ENCODE results near the gene PTH1R. TPM values are rescaled to one million over a fixed set of nuclear protein-coding genes. Genes with fewer than 3 reads are reported as not detected.

The PTH1R gene
- total RNA-seq, 4 donors from 2014 or later: 0.40 to 1.9 (median 1.5) TPM

DNA sequence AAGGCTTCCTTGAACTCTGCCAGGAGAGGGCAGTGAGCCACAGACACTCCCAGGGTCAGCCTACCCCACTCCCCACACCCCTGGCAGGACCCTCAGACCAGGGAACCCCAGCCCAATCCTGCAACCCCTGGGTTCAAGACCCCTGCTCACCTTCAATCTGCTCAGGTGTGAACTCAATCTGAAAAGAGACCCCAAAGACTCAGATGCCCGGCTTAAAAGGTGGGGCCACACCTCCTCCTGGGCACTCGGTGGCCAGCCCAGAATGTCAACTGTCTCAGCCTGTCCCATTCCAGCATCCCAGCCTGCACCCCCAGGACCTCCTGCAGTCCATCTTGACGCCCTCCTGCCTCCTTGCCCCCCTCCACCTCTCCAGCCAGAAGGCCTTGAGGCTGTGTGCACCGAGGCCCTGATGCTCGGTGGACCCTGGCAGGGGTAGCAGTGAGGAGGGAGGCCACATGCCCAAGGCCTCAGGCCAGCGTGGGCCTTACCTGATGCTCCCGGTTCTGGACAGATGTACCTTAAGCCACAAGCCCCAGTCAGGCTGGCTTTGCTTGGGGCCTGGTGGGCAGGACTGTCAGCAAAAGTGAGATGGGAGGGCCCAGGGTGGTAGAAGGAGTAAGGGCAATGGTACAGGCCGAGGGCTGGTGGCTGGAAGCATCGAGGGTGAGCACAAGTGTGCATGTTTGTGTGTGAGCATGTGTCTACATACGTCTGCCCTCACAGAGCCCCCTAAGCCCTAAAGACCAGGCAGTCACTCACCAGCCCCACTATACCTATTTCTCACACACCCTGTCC lies 16.5 kb upstream of the PTH1R start:
- H3K27me3 ChIP-seq: peaks cover 0 to 28% (median 0%) of the 10 kb centered on the region in 4 donors
- intact Hi-C loops (cut with DNase I): no loop called here
- no peaks in the 10 kb centered on the region for H3K9me3 ChIP-seq
- no peak for DNase-seq
- H3K36me3 ChIP-seq: no peaks in the 10 kb centered on the region
- TF ChIP-seq, protein P1, sequence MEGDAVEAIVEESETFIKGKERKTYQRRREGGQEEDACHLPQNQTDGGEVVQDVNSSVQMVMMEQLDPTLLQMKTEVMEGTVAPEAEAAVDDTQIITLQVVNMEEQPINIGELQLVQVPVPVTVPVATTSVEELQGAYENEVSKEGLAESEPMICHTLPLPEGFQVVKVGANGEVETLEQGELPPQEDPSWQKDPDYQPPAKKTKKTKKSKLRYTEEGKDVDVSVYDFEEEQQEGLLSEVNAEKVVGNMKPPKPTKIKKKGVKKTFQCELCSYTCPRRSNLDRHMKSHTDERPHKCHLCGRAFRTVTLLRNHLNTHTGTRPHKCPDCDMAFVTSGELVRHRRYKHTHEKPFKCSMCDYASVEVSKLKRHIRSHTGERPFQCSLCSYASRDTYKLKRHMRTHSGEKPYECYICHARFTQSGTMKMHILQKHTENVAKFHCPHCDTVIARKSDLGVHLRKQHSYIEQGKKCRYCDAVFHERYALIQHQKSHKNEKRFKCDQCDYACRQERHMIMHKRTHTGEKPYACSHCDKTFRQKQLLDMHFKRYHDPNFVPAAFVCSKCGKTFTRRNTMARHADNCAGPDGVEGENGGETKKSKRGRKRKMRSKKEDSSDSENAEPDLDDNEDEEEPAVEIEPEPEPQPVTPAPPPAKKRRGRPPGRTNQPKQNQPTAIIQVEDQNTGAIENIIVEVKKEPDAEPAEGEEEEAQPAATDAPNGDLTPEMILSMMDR (IDR thresholded peaks at IDR 0.05): no peak
- no peak for TF ChIP-seq POLR2A (IDR thresholded peaks at IDR 0.05)
- H3K27ac ChIP-seq: no peak overlapping the region
- H3K4me3 ChIP-seq: no peak overlapping the region
- H3K4me1 ChIP-seq: peaks cover 0 to 18% (median 6%) of the 10 kb centered on the region in 3 donors
- 60 to 88% methylated on average over 1 to 4 of the region's 10 CpGs for WGBS, 2 donors

GRCh38 chr3:46861605-46862368 lies 15.7 kb upstream of the PTH1R start:
- peaks cover 0 to 26% (median 7%) of the 10 kb centered on the region in 3 donors for H3K4me1 ChIP-seq
- DNase-seq: no peak
- H3K36me3 ChIP-seq: no peaks in the 10 kb centered on the region
- peaks cover 0 to 26% (median 0%) of the 10 kb centered on the region in 4 donors for H3K27me3 ChIP-seq
- WGBS, 2 donors: 65 to 100% methylated on average over 2 to 9 of the region's 12 CpGs
- H3K9me3 ChIP-seq: no peaks in the 10 kb centered on the region
- no peak overlapping the region for H3K27ac ChIP-seq
- TF ChIP-seq POLR2A (IDR thresholded peaks at IDR 0.05): no peak
- TF ChIP-seq, protein P1 (IDR thresholded peaks at IDR 0.05): no peak
- no peak overlapping the region for H3K4me3 ChIP-seq
- intact Hi-C loops (cut with DNase I): no loop called here

DNA sequence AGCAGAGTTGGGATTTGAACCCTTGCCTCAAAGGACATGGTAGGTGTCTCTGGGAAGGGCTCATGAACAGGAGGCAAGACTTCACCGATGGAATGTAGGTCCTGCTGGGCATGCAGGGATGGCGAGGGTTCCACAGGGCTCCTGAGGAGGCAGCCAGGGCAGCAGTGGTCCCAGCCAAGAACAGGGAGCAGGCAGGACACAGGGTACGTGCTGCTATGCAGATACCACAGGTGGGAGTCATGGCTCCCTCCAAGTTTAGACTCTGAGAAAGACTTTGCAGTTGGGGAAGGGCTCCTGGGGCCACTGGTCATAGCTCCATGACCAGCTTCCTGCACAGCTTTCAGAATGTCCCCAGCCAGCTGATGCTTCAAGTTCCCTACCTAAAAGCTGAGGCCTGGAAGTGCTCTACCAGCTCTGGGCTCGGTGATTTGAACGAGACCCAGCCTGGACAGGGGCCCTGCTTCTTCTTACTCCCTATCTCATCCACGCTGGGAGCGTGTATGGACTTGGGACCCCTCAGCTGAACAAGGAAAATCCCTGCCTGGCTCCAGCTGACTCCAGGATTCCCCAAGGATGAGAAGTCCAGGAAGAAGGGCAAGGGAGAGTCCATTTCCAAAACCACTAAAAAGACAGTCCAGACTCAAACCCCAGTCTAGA lies 15.0 kb upstream of the PTH1R start:
- no peak overlapping the region for H3K27ac ChIP-seq

GRCh38 chr3:46863261-46863782 lies 14.2 kb upstream of the PTH1R start, which contains the start of gene MYL3:
TSS of gene MYL3 (minus strand) at chr3:46863444. CDS start at chr3:46863390, 54 bp downstream.
- H3K4me1 ChIP-seq: peaks cover 14 to 41% (median 21%) of the 10 kb centered on the region in 3 donors
- TF ChIP-seq POLR2A (IDR thresholded peaks at IDR 0.05): no peak
- TF ChIP-seq, protein P1 (IDR thresholded peaks at IDR 0.05): no peak
- no peaks in the 10 kb centered on the region for H3K36me3 ChIP-seq
- peaks cover 0 to 10% (median 0%) of the 10 kb centered on the region in 4 donors for H3K27me3 ChIP-seq
- WGBS, 2 donors: 56 to 100% methylated on average over 2 to 5 of the region's 7 CpGs
- no peaks in the 10 kb centered on the region for H3K9me3 ChIP-seq
- no peak for DNase-seq
- H3K27ac ChIP-seq: no peak within 1 kb of the TSS
- intact Hi-C loops (cut with DNase I): no loop called here
- no peak within 1 kb of the TSS for H3K4me3 ChIP-seq

More for the DNA sequence above, 15.0 kb upstream of the PTH1R start:
- Histone ChIP-seq H3K27me3 (peaks cover 0 to 18% (median 0%) of the 10 kb centered on the region in 4 donors), H3K36me3 (no peaks in the 10 kb centered on the region), H3K4me1 (peaks cover 6 to 33% (median 14%) of the 10 kb centered on the region in 3 donors), H3K4me3 (no peak overlapping the region), H3K9me3 (no peaks in the 10 kb centered on the region)
- DNase-seq: no peak
- TF ChIP-seq, protein P1 (IDR thresholded peaks at IDR 0.05): no peak
- TF ChIP-seq POLR2A (IDR thresholded peaks at IDR 0.05): no peak
- 69 to 93% methylated on average over 3 of the region's 7 CpGs for WGBS, 2 donors
- intact Hi-C loops (cut with DNase I): no loop called here

Measured in esophagus squamous epithelium (tissue), 5 donors.